Stimulated activated CD8-positive, alpha-beta memory T cell treated with anti-CD3 and anti-CD28 coated beads, Interleukin-7, amount 100 ng/mL, for 24 hours (primary cell): Measurements from ENCODE around the gene SNAI3.

Experiments
- DNase-seq: peaks from one replicate; pipeline ENCODE4 v3.0.0-alpha.2; 2020; ENCODE audit warnings: low read depth

The SNAI3 gene

GRCh38 chr16:88721236-88721635 lies 34.9 kb upstream of the SNAI3 start:
- DNase-seq = no peak

GRCh38 chr16:88720396-88720970 lies 34.2 kb upstream of the SNAI3 start:
- no peak for DNase-seq

- no peak for DNase-seq
Measured at GRCh38 chr16:88719933-88720296, 33.6 kb upstream of the SNAI3 start.

- no peak for DNase-seq
Measured at GRCh38 chr16:88719267-88719932, 33.1 kb upstream of the SNAI3 start.

DNA sequence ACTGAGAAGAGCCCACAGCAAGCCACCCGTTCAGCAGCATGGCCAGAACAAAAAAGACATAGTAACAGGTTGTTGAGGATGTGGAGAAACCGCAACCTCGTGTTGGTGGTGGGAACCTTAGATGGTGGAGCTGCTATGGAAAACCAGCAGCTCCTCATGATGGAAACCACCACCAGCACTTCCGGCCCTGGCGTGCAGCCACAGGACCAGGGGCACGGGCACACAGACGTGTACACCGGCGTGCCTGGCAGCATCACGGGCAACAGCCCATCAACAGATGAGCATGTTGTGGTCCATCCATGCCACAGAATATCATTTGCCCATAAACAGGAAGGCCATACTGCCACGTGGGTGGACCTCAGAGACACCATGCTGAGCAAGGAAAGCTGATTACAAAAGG lies 31.9 kb upstream of the SNAI3 start:
- no peak for DNase-seq

DNA sequence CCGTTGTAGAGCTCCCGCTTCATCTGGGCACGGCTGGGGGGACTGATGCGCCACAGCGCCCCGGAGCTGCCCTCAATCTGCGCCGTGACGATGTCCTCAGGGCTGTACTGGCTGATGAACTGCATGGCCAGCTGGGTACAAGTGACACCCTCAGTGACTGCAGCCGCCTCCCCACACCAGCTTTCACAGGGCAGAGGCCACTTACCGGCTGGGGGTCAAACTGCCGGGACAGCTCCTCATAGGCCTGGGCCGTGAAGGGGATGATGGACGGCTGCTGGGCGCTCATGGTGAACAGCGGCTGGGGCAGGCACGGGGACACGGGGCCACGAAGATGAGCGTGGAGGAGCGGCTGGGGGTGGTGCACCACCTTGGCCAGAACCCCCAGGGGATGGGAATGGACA lies 30.3 kb upstream of the SNAI3 start:
- no peak for DNase-seq

- DNase-seq = no peak
Measured at GRCh38 chr16:88716201-88716600, 29.9 kb upstream of the SNAI3 start.

GRCh38 chr16:88715312-88716190 lies 29.2 kb upstream of the SNAI3 start:
- DNase-seq = no peak

GRCh38 chr16:88714420-88715302 lies 28.4 kb upstream of the SNAI3 start:
- no peak for DNase-seq

DNA sequence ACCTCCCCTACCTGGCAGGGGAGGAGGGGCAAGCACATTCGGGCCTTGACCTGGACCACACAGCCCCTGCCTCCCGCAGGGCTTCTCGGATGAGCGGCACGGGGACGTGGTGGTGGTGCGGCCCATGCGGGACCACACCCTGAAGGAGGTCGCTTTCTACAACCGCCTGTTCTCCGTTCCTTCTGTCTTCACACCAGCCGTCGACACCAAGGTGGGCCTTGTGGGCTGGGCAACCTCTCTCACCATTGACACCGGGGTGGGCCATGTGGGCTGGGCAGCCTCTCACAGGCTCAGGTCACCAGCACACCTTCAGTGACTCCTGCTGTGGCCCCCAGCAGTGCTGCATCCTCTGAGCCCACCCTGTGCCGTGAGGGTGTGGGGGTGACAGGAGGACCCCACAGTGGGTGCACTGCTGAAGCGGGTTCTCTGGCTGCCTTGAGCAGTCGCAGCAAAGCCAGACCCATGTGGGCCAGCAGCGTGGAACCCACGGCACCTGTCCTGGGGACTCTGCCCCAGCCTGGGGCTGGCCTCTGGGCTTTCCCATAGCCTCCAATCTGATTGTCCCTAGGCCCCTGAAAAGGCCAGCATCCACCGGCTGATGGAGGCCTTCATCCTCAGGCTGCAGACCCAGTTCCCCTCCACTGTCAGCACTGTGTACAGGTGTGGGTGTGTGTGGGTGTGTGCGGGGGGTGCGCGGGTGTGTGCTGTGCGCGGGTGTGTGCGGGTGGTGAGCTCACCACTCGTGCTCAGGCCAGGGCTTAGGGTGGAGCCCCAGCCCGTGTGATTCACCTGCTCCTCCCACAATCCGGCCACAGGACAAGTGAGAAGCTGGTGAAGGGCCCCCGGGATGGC lies 27.5 kb upstream of the SNAI3 start:
- no peak for DNase-seq

GRCh38 chr16:88713054-88713453 lies 26.7 kb upstream of the SNAI3 start:
- DNase-seq = no peak

- DNase-seq = no peak
Measured at GRCh38 chr16:88712362-88712979, 26.2 kb upstream of the SNAI3 start.

GRCh38 chr16:88711750-88712340 lies 25.5 kb upstream of the SNAI3 start:
- DNase-seq = no peak

GRCh38 chr16:88710556-88710955 lies 24.2 kb upstream of the SNAI3 start:
- DNase-seq = no peak

- no peak for DNase-seq
Measured at GRCh38 chr16:88706965-88707826, 20.9 kb upstream of the SNAI3 start.

DNA sequence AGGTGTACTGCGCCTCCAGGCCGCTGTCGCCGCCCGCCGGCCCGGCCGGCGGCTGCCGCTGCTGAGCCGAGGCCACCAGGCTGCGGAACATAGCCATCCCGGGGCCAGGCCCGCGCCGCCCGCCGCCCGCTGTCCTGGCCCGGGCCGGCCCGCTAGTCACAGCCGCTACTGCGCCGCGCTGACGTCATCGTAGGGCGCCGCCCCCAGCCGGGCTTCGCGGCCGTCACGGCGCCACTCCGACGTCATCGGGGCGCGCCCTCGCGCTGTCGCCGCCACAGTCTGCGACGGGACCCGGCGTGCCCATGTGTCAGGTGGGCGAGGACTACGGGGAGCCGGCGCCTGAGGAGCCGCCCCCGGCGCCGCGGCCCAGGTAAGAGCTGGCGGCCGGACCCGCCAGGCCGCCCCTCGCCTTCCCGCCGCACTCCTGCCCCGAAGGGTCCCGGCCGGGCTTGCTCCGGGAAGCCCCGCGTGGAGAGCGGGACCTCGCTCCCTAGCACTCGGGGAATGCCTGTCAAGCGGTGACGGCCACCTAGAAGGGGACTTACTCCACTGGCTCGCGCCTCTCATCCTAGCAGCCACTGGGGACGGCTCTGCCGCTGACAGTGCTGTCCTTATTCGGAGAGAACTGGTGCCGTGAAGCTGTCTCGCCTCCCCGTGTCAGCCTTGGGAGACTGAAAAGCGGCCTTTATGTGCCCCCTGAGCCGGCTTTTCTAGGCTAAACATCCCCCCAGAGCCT lies 20.1 kb upstream of the SNAI3 start, which contains the start of the genes CTU2 and RNF166:
TSS of gene CTU2 (plus strand) at position 275 of the 736 bp plus-strand sequence. CDS start at position 303, 28 bp downstream.
TSS of gene RNF166 (minus strand) at position 180 of the 736 bp plus-strand sequence. CDS start at position 97, 83 bp downstream.
- peak; percentile 87 for DNase-seq

DNA sequence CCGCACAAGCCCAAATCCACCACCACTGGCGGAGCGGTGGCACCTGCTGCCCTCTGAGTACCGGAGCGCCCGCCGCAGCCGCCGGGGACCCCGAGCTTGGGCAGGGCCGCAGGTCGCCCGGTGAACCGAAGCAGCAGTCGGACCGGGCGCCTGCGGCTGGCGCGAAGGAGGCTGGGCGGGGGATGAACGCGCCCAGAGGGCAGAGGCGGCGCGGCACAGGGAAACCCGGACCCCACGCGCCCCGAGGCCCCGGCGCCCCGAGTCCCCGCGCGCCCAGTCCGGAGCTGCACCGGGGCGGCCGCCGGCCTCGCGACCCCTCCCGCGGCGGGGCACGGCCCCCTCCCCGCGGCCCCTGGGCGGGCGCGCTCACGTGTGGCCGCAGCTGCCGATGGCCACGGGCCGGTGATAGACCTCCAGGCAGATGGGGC lies 19.5 kb upstream of the SNAI3 start:
- no peak for DNase-seq

DNA sequence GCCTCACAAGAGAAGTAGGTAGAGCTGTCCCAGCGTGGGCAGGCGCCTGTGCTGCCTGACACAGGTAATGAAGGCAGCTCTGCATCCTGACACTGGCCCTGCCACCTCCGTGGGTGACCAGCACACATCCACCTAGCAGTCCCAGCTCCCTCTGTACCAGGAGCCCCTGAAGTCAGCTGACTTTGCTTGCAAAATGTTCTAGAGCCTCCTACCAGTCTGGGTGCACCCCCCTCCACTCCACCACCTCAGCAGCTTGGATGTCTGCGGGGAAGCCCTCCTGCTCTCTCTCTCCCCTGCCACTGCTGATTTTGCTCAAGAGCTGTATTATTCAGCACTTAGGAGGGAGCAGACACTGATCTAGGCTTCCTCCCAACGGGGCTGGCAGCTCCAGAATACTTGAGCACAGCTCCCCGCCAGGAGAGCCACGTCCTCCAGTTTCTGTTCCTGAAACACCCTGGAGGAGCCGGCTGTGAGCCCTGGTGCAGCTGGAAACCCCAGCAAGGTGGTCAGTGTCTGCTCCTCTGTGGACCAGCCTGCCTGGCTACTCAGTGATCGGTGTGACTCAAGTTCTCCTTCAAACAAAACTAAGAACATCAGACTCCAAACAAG lies 18.9 kb upstream of the SNAI3 start:
- DNase-seq = no peak
